Stimulated activated CD8-positive, alpha-beta memory T cell treated with anti-CD3 and anti-CD28 coated beads, Interleukin-15, amount 100 ng/mL, for 24 hours (primary cell): ENCODE results near the gene SLC39A11.
"Not testable (repeated sequence)": the region's sequence is repeated elsewhere in the genome, so short reads cannot be mapped to it uniquely, and the experiment has no call there.

ENCODE experiments used
- DNase-seq: peaks from one replicate; pipeline ENCODE4 v3.0.0-alpha.2; 2020; ENCODE audit warnings: low read depth

Gene SLC39A11

GRCh38 chr17:72916991-72917390, 175.5 kb downstream of the SLC39A11 start:
- DNase-seq = no peak

- no peak for DNase-seq
Measured at GRCh38 chr17:72915625-72916081, 176.8 kb downstream of the SLC39A11 start.

GRCh38 chr17:72913142-72913682, 179.3 kb downstream of the SLC39A11 start:
- no peak for DNase-seq

GRCh38 chr17:72906306-72906705, 186.2 kb downstream of the SLC39A11 start:
- DNase-seq = no peak

GRCh38 chr17:72903522-72903921, 189.0 kb downstream of the SLC39A11 start:
- DNase-seq = no peak

GRCh38 chr17:72901657-72902056, 190.8 kb downstream of the SLC39A11 start:
- DNase-seq = no peak

- no peak for DNase-seq
Measured at GRCh38 chr17:72901083-72901482, 191.4 kb downstream of the SLC39A11 start.

GRCh38 chr17:72900654-72900971, 191.9 kb downstream of the SLC39A11 start:
- DNase-seq = no peak

- DNase-seq = no peak
Measured at GRCh38 chr17:72898725-72899124, 193.8 kb downstream of the SLC39A11 start.

GRCh38 chr17:72896288-72896687, 196.2 kb downstream of the SLC39A11 start:
- DNase-seq = not testable (repeated sequence)

- DNase-seq = no peak
Measured at GRCh38 chr17:72891627-72892026, 200.9 kb downstream of the SLC39A11 start.

- DNase-seq = no peak
Measured at GRCh38 chr17:72890711-72891110, 201.8 kb downstream of the SLC39A11 start.

GRCh38 chr17:72887917-72888316, 204.6 kb downstream of the SLC39A11 start:
- no peak for DNase-seq

GRCh38 chr17:72887322-72887721, 205.2 kb downstream of the SLC39A11 start:
- DNase-seq = no peak

GRCh38 chr17:72886622-72887021, 205.9 kb downstream of the SLC39A11 start:
- DNase-seq = no peak

- DNase-seq = no peak
Measured at GRCh38 chr17:72884066-72884465, 208.4 kb downstream of the SLC39A11 start.

GRCh38 chr17:72883351-72883750, 209.1 kb downstream of the SLC39A11 start:
- no peak for DNase-seq

GRCh38 chr17:72882426-72882825, 210.1 kb downstream of the SLC39A11 start:
- DNase-seq = no peak

GRCh38 chr17:72879877-72880276, 212.6 kb downstream of the SLC39A11 start:
- DNase-seq = no peak

- no peak for DNase-seq
Measured at GRCh38 chr17:72878975-72879660, 213.4 kb downstream of the SLC39A11 start.

- no peak for DNase-seq
Measured at GRCh38 chr17:72877348-72877747, 215.1 kb downstream of the SLC39A11 start.

GRCh38 chr17:72876413-72876812, 216.1 kb downstream of the SLC39A11 start:
- no peak for DNase-seq

GRCh38 chr17:72875361-72875760, 217.1 kb downstream of the SLC39A11 start:
- DNase-seq = no peak

GRCh38 chr17:72872396-72872795, 220.1 kb downstream of the SLC39A11 start:
- no peak for DNase-seq
